HG03045 (cell line): ENCODE data around the gene RUSC2.
"Not testable (repeated sequence)": the region's sequence is repeated elsewhere in the genome, so short reads cannot be mapped to it uniquely, and the experiment has no call there.

Source experiments
- ATAC-seq: cut with Tn5 transposase; IDR thresholded peaks from one replicate; pipeline ENCODE4 v1.9.1; 2021; ENCODE audit warnings: mild to moderate bottlenecking, moderate library complexity; ENCODE audit not compliant: unreplicated experiment

The RUSC2 gene

GRCh38 chr9:35490155-35490909, 421 bp downstream of the RUSC2 start:
- ATAC-seq: no peak

GRCh38 chr9:35490910-35491465, 1.1 kb downstream of the RUSC2 start:
- ATAC-seq: no peak

GRCh38 chr9:35493119-35493518, 3.2 kb downstream of the RUSC2 start:
- not testable (repeated sequence) for ATAC-seq

- no peak for ATAC-seq
Observed at GRCh38 chr9:35495984-35496383, 6.1 kb downstream of the RUSC2 start.

GRCh38 chr9:35498245-35498644, 8.3 kb downstream of the RUSC2 start:
- not testable (repeated sequence) for ATAC-seq

- ATAC-seq: no peak
Observed at GRCh38 chr9:35499029-35499700, 9.3 kb downstream of the RUSC2 start.

GRCh38 chr9:35499701-35500030, 9.8 kb downstream of the RUSC2 start:
- no peak for ATAC-seq

- no peak for ATAC-seq
Observed at GRCh38 chr9:35500130-35500748, 10.3 kb downstream of the RUSC2 start.

- ATAC-seq: no peak
Observed at GRCh38 chr9:35501946-35502345, 12.0 kb downstream of the RUSC2 start.

GRCh38 chr9:35506359-35506758, 16.4 kb downstream of the RUSC2 start:
- ATAC-seq: no peak

GRCh38 chr9:35508069-35508468, 18.2 kb downstream of the RUSC2 start:
- no peak for ATAC-seq

GRCh38 chr9:35510383-35510753, 20.5 kb downstream of the RUSC2 start:
- ATAC-seq: no peak

- no peak for ATAC-seq
Observed at GRCh38 chr9:35510754-35511428, 21.0 kb downstream of the RUSC2 start.

- no peak for ATAC-seq
Observed at GRCh38 chr9:35511453-35511852, 21.5 kb downstream of the RUSC2 start.

- no peak for ATAC-seq
Observed at GRCh38 chr9:35515766-35516165, 25.9 kb downstream of the RUSC2 start.

GRCh38 chr9:35516479-35516878, 26.6 kb downstream of the RUSC2 start:
- ATAC-seq: no peak

- no peak for ATAC-seq
Observed at GRCh38 chr9:35517131-35517530, 27.2 kb downstream of the RUSC2 start.

- ATAC-seq: no peak
Observed at GRCh38 chr9:35517552-35518224, 27.8 kb downstream of the RUSC2 start.

- no peak for ATAC-seq
Observed at GRCh38 chr9:35518225-35518821, 28.4 kb downstream of the RUSC2 start.

- ATAC-seq: no peak
Observed at GRCh38 chr9:35518981-35519679, 29.2 kb downstream of the RUSC2 start.
